Measurements from ENCODE around the gene BACE1. TPM values are rescaled to one million over a fixed set of nuclear protein-coding genes. Genes with fewer than 3 reads are reported as not detected.
"Not testable (repeated sequence)": the region's sequence is repeated elsewhere in the genome, so short reads cannot be mapped to it uniquely, and the experiment has no call there.

Gene BACE1
- total RNA-seq, 1 experiment from 2014 or later = 10.2 TPM

DNA sequence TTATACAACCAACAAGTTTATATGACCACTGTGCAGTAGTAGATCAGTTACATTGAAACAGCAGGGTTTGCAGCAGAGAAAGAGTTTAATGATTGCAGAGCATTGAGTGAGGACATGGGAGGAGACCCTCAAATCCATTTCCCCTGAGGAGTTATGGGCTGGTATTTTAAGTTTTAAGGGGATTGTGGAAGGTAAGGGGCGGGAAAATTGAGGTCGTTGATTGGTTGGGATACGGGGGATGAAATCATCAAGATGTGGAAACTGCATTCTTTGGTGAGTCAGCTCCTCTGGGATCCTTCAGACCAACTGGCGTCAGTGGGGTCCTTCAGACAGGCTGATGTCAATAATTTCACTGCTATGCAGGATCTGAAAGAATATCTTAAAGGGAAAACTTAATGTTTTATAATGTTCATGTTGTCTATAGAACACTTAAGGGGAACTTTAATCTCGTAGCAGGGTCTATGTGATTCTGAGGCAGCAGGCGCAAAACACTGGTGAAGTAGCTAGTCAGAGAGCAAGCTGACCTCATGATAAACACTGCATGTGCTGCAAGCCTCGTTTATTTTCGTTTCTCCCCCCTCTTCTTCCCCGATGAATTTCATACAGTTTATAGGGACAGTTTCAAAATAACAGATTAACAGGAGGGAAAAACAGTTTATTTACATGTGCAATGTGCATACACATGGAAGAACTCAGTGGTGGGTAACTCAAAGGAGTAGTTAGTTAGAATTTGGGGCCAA is 42.3 kb downstream of the BACE1 start:
- Histone ChIP-seq H4K8ac (replicated peaks; ENCODE audit: insufficient read length, low read depth, low read length) (no peak overlapping the region), H2AK5ac (ENCODE audit: insufficient read length, low read length) (no peak overlapping the region), H3K9ac (ENCODE audit: extremely low read depth, insufficient read length, low read length) (no peak overlapping the region), H2BK12ac (ENCODE audit: insufficient read length, low read depth, low read length) (no peak overlapping the region), H4K5ac (ENCODE audit: insufficient read length, low read depth, low read length) (no peak overlapping the region), H2BK120ac (ENCODE audit: low read depth, low read length, poor library complexity, severe bottlenecking) (no peak overlapping the region), H2BK20ac (ENCODE audit: low read depth, low read length, poor library complexity, severe bottlenecking) (no peak overlapping the region), H3K79me2 (ENCODE audit: insufficient read depth, low read length) (no peaks in the 10 kb centered on the region), H2BK15ac (ENCODE audit: low read depth, low read length) (no peak overlapping the region), H3K27ac (ENCODE audit: insufficient read length, low read depth, low read length) (no peak overlapping the region), H3K27me3 (ENCODE audit: insufficient read depth, low read length) (no peaks in the 10 kb centered on the region), H4K91ac (ENCODE audit: insufficient read length, low read depth, low read length) (no peak overlapping the region), H3T11ph (ENCODE audit: low read length) (no peak overlapping the region), H3K14ac (ENCODE audit: insufficient read depth, low read length) (no peak overlapping the region), H3K4me1 (ENCODE audit: insufficient read depth, low read length) (no peaks in the 10 kb centered on the region), H3K56ac (ENCODE audit: insufficient read length, low read depth, low read length) (no peak overlapping the region), H4K20me1 (ENCODE audit: control insufficient read depth, insufficient read depth, insufficient read length) (no peaks in the 10 kb centered on the region), H3K4me2 (ENCODE audit: insufficient read depth, insufficient read length, low read length) (no peak overlapping the region), H3K23me2 (ENCODE audit: insufficient read length, low read depth, low read length, poor library complexity, severe bottlenecking) (no peaks in the 10 kb centered on the region), H3K18ac (ENCODE audit: insufficient read length, low read depth, low read length) (no peak overlapping the region), H2AFZ (ENCODE audit: low read length) (no peak overlapping the region), H3K23ac (ENCODE audit: insufficient read length, low read depth, low read length) (no peak overlapping the region), H3K9me3 (ENCODE audit: control insufficient read depth, low read depth, low read length) (no peaks in the 10 kb centered on the region), H3K79me1 (ENCODE audit: insufficient read depth, low read depth, low read length, poor library complexity, severe bottlenecking) (no peaks in the 10 kb centered on the region), H2BK5ac (ENCODE audit: insufficient read length, low read length) (no peak overlapping the region), H3K4ac (ENCODE audit: low read depth, low read length) (no peak overlapping the region)
- H3K27me3 Mint-ChIP-seq (ENCODE audit: low read depth) = 0 out of 2 replicates have a peak, but pooled peaks cover 1% of the 10 kb centered on the region
- 100% methylated on average over 2 of the region's 9 CpGs for WGBS (ENCODE audit: extremely low coverage, insufficient read length, low lambda C conversion rate)
- H3K4me1 Mint-ChIP-seq = peaks cover 4 to 6% of the 10 kb centered on the region in 2 experiments; a peak in 3 of 4 replicates
- no peaks in the 10 kb centered on the region for H3K9me3 Mint-ChIP-seq
- no peak for DNase-seq
- H3K4me3 Mint-ChIP-seq = no peak overlapping the region
- H3K27ac Mint-ChIP-seq = peak overlapping the region in 1 of 3 experiments; percentile 42; a peak in 3 of 7 replicates
- peaks cover 3 to 19% (median 8%) of the 10 kb centered on the region in 3 experiments; a peak in 5 of 7 replicates for H3K36me3 Mint-ChIP-seq (ENCODE audit: insufficient read depth in 1 of 3, low read depth in 3 of 3)
- TF ChIP-seq CTCF (conservative IDR thresholded peaks at IDR 0.05) = no peak

- peaks cover 11% of the 10 kb centered on the region in 2 experiments; a peak in 3 of 4 replicates for H3K4me1 Mint-ChIP-seq
Measured at GRCh38 chr11:117272175-117272574, 43.9 kb downstream of the BACE1 start.

More at GRCh38 chr11:117272175-117272574, 43.9 kb downstream of the BACE1 start:
- not testable (repeated sequence) for H3K4me1 ChIP-seq (ENCODE audit: insufficient read depth, low read length); H3T11ph ChIP-seq (ENCODE audit: low read length); H2BK5ac ChIP-seq (ENCODE audit: insufficient read length, low read length); H3K27ac ChIP-seq (ENCODE audit: insufficient read length, low read depth, low read length); H3K27me3 Mint-ChIP-seq (ENCODE audit: low read depth); H3K79me2 ChIP-seq (ENCODE audit: insufficient read depth, low read length); H2BK20ac ChIP-seq (ENCODE audit: low read depth, low read length, poor library complexity, severe bottlenecking); H3K4ac ChIP-seq (ENCODE audit: low read depth, low read length); H2BK120ac ChIP-seq (ENCODE audit: low read depth, low read length, poor library complexity, severe bottlenecking); H3K23ac ChIP-seq (ENCODE audit: insufficient read length, low read depth, low read length); H4K20me1 ChIP-seq (ENCODE audit: control insufficient read depth, insufficient read depth, insufficient read length); H3K56ac ChIP-seq (ENCODE audit: insufficient read length, low read depth, low read length); H4K5ac ChIP-seq (ENCODE audit: insufficient read length, low read depth, low read length); H3K27ac Mint-ChIP-seq; H3K18ac ChIP-seq (ENCODE audit: insufficient read length, low read depth, low read length); H3K79me1 ChIP-seq (ENCODE audit: insufficient read depth, low read depth, low read length, poor library complexity, severe bottlenecking); H2AK5ac ChIP-seq (ENCODE audit: insufficient read length, low read length); H3K27me3 ChIP-seq (ENCODE audit: insufficient read depth, low read length); H2BK15ac ChIP-seq (ENCODE audit: low read depth, low read length); H2AFZ ChIP-seq (ENCODE audit: low read length); H2BK12ac ChIP-seq (ENCODE audit: insufficient read length, low read depth, low read length); H3K14ac ChIP-seq (ENCODE audit: insufficient read depth, low read length); H3K9ac ChIP-seq (ENCODE audit: extremely low read depth, insufficient read length, low read length); H3K4me3 Mint-ChIP-seq; H3K9me3 Mint-ChIP-seq; H3K23me2 ChIP-seq (ENCODE audit: insufficient read length, low read depth, low read length, poor library complexity, severe bottlenecking); DNase-seq; H3K9me3 ChIP-seq (ENCODE audit: control insufficient read depth, low read depth, low read length); H4K8ac ChIP-seq (replicated peaks; ENCODE audit: insufficient read length, low read depth, low read length); H4K91ac ChIP-seq (ENCODE audit: insufficient read length, low read depth, low read length); H3K4me2 ChIP-seq (ENCODE audit: insufficient read depth, insufficient read length, low read length)
- WGBS (ENCODE audit: extremely low coverage, insufficient read length, low lambda C conversion rate) = no CpG with 5 or more reads among the region's 5 CpGs
- H3K36me3 Mint-ChIP-seq (ENCODE audit: insufficient read depth in 1 of 3, low read depth in 3 of 3) = peaks cover 3 to 20% (median 8%) of the 10 kb centered on the region in 3 experiments; a peak in 5 of 7 replicates
